GM23248 (cell line): ENCODE measurements around the gene ICE2.

Experiments used
- EZH2 ChIP-seq: fragments of 200-600 bp; sonication (generic); IDR thresholded peaks from 2 replicates; pipeline ENCODE4 v1.6.1; 2018; ENCODE audit warnings: antibody characterized with exemption, mild to moderate bottlenecking; ENCODE audit not compliant: insufficient read depth, poor library complexity, severe bottlenecking
- EZH2phosphoT487 ChIP-seq: fragments of 200-600 bp; sonication (generic); IDR thresholded peaks from 2 replicates; pipeline ENCODE4 v1.6.1; 2018; ENCODE audit warnings: antibody characterized with exemption, moderate library complexity, mild to moderate bottlenecking, low read depth; ENCODE audit not compliant: insufficient read depth

DNA sequence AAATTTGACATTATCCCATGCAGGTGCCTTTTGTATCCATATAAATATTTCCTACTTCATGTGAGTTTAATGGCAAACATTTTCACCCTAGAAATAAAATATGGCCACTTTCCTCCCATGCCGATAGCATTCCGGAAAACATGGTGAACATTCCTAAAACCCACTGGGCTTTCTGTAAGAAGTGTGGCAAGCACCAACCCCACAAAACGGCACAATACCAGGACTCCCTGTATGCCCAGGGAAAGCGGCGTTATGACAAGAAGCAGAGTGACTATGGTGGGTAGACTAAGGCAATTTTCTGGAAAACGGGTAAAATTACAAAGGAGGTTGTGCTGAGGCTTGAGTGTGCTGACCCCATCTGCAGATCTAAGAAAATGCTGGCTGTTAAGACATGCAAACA, 88.7 kb downstream of the ICE2 start:
- TF ChIP-seq EZH2 (no peak), EZH2phosphoT487 (no peak)
